ENCODE results near the gene COL5A1.

GRCh38 chr9:134840511-134840910 lies 198.9 kb downstream of the COL5A1 start:
- TF ChIP-seq SIN3A (IDR thresholded peaks at IDR 0.05; ENCODE audit: borderline replicate concordance, insufficient read depth, low read length) (no peak), REST (IDR thresholded peaks at IDR 0.05; ENCODE audit: insufficient read depth in 1 of 2, low read depth in 2 of 2, low read length in 2 of 2) (no peak), POLR2AphosphoS5 (IDR thresholded peaks at IDR 0.05; ENCODE audit: low read depth, low read length) (no peak), TAF1 (IDR thresholded peaks at IDR 0.05; ENCODE audit: borderline replicate concordance, insufficient read depth, low read length) (no peak)

Data from PFSK-1 (cell line).